Middle frontal gyrus (tissue), 1 donor: ENCODE measurements around the gene RAB4A.

Source experiments
- DNase-seq: peaks from one replicate; pipeline ENCODE4 v3.0.0-alpha.2; 2015; ENCODE audit warnings: low spot score; ENCODE audit errors: extremely low spot score

The RAB4A gene

DNA sequence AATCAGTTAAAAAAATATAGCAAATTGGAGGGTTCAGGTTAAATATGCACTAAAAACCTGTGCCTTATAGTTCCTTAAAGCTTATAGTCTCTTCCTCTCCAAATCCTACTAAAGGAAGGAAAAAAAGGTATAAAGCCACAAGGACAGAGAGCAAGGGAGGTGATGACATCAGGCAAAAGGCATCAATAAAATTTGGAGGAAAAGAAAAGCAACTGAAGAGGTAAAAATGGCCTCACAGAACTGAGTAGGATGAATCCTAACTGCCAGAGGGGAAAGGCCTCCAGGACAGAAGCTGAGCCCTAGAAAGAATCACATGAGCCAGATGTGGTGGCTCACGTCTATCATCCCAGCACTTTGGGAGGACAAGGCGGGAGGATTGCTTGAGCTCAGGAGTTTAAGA lies 63.8 kb downstream of the RAB4A start:
- DNase-seq = no peak

DNA sequence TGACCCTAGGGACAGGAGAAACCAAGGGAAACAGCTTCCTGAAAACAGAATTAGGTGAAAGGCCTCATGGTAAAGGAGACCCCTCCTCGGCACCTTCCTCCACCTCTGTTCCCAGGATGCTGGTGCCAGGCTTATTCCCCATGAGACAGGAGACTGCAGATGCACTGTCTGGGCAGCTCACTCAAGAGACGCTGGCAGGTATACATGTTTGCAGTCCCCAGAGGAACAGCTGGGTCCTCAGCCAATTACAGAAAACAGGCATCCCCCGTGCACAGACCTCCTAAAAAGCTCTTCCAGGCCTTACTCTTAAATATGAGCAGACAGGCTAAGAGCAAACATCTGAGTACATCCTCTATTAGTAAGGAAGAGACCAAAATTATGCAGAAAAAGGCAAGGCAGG lies 65.4 kb downstream of the RAB4A start:
- DNase-seq = no peak

DNA sequence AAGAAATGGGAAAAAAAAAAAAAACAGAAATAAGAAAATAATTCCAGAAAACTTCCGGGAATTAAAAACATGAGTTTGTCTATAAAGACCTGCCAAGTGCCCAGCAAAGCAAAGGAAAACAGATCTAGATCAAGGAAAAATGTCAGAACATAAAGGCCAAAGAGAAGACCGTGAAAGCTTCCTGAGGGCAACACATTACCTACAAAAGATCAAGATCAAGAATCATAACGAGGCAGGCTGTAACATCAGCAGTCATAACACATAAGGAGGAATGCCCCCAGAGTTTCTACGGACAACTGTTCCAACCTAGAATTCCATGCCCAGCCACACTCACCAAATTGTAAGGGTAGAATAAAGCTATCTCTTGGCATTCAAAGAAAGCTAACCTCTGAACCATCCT lies 68.2 kb downstream of the RAB4A start:
- no peak for DNase-seq

DNA sequence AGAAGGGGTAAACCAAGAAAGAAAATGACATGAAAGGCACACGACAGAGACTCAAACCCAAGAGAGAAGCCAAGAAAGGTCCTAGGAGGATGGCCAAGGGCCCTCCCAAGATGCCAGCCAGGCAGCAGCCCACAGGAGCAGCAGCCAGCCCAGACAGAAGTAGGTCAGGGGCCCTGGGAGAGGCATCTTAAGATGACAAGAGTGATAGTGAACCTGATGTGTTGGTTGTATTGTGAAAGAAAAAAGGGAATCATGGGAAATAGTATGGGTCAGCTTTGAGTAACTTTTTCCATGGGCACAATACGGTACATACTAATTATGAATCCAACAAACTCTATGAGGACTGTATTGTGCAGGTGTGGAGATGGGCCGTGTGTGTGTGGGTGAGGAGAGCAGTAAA lies 68.6 kb downstream of the RAB4A start:
- DNase-seq = no peak

DNA sequence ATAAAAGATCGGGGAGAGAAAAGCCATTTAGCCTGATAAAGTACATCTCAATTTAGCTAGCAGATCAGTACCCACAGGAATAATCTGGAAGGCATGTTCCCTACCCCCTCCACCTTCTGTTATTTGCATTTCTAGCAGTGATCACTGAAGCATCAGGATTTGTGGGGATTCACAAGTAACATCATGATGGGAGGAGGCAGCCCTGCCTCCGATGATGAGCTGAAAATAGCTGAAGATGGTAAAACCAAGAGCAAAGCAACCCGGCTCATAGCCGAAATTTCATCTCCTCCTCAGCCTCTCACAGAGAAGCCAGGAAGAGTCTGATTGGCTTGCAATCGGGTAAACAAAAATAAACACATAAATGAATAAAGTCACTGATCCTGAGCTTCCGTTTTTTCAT lies 69.6 kb downstream of the RAB4A start:
- DNase-seq = no peak

DNA sequence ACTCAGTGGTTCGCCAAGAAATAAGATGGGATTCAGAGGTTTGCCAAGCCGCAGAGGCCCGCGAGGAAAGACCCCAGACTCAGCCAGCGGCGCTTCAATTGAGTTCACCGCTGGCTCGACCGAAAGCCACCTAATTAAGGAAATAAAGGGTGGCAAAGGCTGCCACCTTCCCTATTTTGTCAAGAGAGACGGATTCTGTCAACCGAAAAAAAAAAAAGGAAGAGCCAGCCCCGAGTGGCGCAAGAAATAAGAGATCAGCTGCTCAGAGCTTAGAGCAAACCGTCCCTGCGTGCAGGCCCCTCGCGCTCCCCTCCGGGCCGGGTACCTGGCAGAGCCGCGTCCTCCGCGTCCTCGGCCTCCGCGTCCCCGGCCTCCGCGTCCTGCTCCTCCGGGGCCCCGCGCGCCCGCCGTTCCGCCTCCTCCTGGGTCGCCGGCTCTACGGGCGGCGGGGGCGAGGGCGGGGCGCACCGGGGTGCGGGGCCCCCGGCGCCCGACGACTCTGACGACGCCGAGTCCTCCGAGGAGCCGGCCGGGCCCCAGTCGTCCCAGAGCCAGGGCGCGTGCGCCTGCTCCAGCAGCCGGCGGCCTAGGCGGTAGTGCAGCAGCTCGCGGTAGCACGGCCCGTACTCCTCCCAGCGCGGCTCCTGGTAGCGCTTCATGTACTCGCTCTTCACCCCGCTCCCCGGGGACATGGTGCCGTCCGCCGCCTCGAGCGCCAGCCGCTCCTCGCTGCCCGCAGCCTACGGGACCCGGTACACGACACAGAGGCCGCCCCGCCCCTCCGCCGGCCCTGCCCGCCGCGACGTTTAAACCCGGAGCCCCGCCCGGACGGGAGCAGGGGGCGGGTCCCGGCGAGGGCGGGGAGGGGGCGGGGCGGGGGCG lies 71.1 kb downstream of the RAB4A start:
- DNase-seq = peak; percentile 71

DNA sequence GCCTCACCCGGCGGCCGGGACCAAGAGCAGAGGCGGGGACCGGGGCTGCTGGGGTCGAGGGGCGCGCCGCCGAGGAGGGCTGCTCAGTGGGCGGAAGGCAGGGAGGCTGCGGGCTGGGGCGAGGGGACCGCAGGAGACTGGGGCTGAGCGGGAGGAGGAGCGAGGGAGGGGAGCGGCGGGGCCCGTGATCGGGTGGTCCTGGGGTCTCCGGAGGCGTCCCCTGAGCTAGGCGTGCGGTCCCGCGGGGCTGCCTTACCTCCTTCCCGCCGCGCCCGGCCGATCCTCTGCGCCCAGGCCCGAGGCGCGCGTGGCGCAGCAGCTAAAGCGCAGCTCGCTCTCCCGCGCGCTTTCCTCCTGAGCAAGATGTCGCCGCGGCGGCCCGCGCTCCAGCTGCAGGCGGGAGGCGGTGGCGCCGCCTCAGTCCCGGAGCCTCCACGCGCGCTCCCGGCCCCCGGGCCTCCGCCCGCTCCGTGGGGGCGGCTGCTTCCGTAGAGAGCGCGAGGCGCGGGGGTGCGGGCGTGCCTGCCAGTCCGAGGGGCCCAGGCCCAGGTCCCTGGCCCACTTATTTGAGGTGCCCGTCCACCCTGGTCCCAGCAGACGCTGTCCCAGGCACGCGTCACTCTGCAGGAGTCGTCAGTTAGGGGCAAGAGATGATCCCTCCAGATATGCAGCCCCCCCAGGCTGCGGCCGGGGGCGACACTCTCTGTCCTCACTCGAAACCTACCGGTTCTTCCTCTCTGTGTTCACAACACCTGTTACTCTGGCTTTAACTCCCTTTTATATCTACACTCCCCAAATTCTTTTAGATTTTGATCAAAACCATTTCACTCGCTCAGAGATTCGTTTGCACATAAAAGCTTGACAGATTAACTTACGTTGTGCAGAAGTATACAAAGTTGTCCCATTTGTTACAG lies 72.0 kb downstream of the RAB4A start, which contains the start of gene CCSAP:
CCSAP (minus strand) TSS at position 392 of the 914 bp plus-strand sequence. CDS start 582 bp downstream, outside the sequence.
- peak; percentile 36 for DNase-seq

DNA sequence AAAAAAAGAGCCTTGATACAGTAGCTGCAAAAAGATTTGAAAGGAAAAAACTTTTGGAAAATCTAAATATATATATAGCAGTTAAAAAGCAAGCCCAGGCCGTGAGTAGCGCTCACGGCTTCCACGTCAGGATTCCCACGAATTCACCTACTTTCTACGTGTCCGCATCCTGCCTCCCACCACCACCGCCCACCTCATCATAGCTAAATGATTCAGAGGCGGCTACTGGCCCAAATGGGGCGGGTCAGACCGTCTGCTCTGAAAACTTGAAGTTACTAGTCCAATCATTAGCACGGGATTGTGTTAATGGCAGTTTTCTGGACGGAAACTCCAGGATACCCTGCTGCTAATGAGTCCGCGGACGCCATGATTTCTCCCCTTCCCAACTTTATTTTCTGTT lies 73.2 kb downstream of the RAB4A start:
- DNase-seq = no peak

DNA sequence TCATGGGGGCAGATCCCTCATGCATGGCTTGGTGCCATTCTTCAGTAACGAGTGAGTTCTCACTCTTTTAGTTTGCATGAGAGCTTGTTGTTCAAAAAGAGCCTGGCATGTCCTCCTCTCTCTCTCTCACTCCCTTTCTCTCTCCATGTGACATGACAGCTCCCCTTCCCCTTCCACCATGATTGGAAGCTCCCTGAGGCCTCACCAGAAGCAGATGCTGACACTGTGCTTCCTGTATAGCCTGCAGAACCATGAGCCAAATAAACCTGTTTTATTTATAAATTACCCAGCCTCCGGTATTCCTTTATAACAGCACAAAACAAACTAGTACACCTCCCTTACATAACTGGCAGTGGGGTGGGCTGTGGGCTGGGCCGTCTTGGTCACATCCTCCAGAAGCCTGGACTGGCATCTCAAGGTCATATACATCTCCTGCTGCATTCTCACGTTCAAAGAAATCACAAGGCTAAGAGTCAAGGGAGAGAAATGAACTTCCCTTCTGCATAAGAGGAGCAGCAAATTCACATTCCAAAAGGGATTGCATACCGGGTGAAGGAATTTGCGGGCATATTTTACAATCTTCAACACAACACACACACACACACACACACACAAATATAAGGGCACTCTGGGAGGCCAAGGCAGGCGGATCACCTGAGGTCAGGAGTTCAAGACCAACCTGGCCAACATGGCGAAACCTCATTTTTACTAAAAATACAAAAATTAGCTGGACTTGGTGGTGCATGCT lies 74.2 kb downstream of the RAB4A start:
- no peak for DNase-seq

DNA sequence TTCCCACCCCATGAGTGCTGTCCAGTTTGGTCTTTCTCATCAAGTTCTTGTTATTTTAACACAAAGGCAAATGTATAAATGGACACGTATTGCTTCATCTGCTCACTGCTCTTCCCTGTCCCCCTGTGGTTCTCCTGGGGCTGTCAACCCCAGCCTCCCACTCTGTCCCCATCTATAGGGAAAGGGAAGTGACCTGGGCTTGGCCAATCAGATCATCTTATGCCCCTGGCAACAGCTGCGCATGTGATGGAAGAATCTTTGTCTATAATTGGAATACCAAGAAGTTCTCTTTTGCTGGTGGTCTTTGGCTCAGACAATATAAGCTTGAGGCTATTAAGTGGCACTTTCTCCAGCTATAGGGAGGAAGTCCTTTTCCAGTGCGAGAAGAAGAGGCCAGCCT lies 76.6 kb downstream of the RAB4A start:
- DNase-seq = no peak

DNA sequence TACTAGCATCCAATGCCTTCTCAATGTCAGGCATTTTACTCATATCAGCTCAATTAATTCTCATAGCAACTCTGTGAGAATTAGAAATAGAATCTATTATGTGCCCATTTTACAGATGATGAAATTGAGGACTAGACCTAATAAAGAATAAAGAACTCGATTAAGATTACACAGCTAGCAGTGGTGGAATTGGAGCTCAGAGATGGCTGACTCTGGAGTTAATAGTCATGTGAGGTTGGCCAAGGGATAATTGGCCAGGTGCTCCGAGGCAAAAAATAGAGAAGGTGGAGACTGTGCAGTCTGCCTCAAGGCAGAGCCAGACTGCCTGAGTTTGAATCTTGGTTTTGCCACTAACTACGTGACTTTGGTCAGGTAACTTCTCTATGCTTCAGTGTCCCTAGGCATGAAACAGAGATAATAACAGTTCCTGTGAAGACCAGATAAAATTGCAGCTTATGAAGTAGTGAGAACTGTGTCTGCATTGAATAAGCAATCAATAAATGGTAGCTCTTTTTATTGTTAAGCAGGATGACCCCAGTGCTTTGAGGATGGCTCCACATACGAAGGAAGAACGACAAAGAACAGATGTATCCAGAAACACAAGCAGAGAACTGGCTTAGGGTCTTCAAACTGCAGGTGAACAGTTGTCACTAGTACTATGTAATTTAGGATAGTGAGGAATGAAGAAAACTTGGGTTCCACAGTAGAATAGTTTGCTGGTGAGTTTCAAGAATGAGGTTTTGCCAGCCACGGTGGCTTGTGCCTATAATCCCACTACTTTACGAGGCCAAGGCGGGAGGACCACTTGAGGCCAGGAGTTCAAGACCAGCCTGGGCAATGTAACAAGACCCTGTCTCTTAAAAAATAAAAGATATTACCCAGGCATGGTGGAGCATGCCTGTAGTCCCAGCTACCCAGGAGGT lies 78.8 kb downstream of the RAB4A start:
- DNase-seq = no peak

DNA sequence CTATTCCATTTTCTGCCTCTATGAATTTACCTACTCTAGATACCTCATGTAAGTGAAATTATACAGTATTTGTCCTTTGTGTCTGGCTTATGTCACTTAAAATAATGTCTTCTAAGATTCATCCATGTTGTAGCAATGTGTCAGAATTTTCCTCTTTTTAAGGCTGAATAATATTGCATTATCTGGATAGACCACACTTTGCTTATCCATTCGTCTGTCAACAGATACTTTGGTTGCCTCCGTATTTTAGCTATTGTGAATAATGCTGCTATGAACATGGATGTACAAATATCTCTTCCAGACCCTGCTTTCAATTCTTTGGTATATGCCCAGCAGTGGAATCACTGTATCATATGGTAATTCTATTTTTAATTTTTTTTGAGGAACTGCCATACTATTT lies 82.1 kb downstream of the RAB4A start:
- no peak for DNase-seq

DNA sequence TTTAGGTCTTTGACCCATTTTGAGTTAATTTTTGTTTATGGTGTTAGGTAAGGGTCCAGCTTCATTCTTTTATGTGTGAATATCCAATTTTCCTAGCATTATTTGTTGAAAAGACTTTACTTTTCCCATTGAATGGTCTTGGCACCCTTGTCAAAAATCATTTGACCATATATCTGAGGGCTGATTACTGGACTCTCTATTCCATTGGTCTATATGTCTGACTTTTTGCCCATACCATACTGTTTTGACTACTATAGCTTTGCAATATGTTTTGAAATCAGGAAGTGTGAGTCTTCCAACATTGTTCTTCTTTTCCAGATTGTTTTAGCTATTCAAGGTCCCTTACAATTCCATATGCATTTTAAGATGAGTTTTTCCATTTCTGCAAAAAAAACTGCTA lies 83.3 kb downstream of the RAB4A start:
- DNase-seq = no peak
